Right ventricle myocardium superior (tissue), 1 donor: Measurements from ENCODE around the gene TRIP6. TPM values are rescaled to one million over a fixed set of nuclear protein-coding genes. Genes with fewer than 3 reads are reported as not detected.

Source experiments
- microRNA-seq: library from miRNA; unstranded; fragments of <30 nt; microRNA quantifications from one replicate; pipeline ENCODE4 v1.2.0, GENCODE V29; 2020
- total RNA-seq: library from RNA; stranded (reverse); fragmentation: NEBNext Ultra II Directional; extraction: Animal tissue kit (Norgen Biotek cat#: 25700); gene quantifications from one replicate; pipeline ENCODE4 v1.2.1, GENCODE V29; 2021
- donor health status: DM: no; HTN: yes; CAD: no; lungs with severe emphysema.

The TRIP6 gene
- total RNA-seq, 1 donor from 2014 or later = 12.6 TPM

Small RNA genes lying within 50 kb of the gene (microRNA-seq; reads per million reads assigned to microRNA genes)
- gene MIR6875 = not detected

Other genes starting within 250 kb of the TRIP6 start
- gene TFR2, start 225.8 kb upstream of the TRIP6 start, total RNA-seq = 0.13 TPM
- not detected for gene ACTL6B, start 210.9 kb upstream of the TRIP6 start, total RNA-seq
- gene GNB2, start 193.6 kb upstream of the TRIP6 start, total RNA-seq = 101 TPM
- gene GIGYF1, start 173.1 kb upstream of the TRIP6 start, total RNA-seq = 23.5 TPM
- 27.1 TPM for gene POP7, start 161.3 kb upstream of the TRIP6 start, total RNA-seq
- gene EPO, start 146.9 kb upstream of the TRIP6 start, total RNA-seq = not detected
- gene ZAN, start 133.8 kb upstream of the TRIP6 start, total RNA-seq = not detected
- gene EPHB4, start 39.9 kb upstream of the TRIP6 start, total RNA-seq = 22.1 TPM
- 10.2 TPM for gene SLC12A9, start 14.7 kb upstream of the TRIP6 start, total RNA-seq
- 61.1 TPM for gene SRRT, start 7.7 kb downstream of the TRIP6 start, total RNA-seq
- 2.2 TPM for gene UFSP1, start 22.3 kb downstream of the TRIP6 start, total RNA-seq
- 0.65 TPM for gene ACHE, start 28.5 kb downstream of the TRIP6 start, total RNA-seq
- gene MUC3A, start 82.1 kb downstream of the TRIP6 start, total RNA-seq = 0.30 TPM
- gene MUC12, start 102.2 kb downstream of the TRIP6 start, total RNA-seq = not detected
- not detected for gene MUC17, start 152.7 kb downstream of the TRIP6 start, total RNA-seq
- 16.7 TPM for gene TRIM56, start 218.1 kb downstream of the TRIP6 start, total RNA-seq